ENCODE results near the gene MUSTN1.

The MUSTN1 gene

GRCh38 chr3:52830535-52831258 is 4.1 kb downstream of the MUSTN1 start, which contains the start of gene ITIH4:
Gene ITIH4 (minus strand): TSS chr3:52830672. CDS start chr3:52830642, 30 bp downstream.
- Histone ChIP-seq H3F3A (ENCODE audit: insufficient read depth, low read length) (no peaks in the 10 kb centered on the region), H3K4me3 (ENCODE audit: low read depth, low read length, poor library complexity, severe bottlenecking) (no peak within 1 kb of the TSS), H3K9ac (ENCODE audit: low read length) (no peak within 1 kb of the TSS), H3K27me3 (ENCODE audit: insufficient read depth, low read length) (no peaks in the 10 kb centered on the region), H2AFZ (ENCODE audit: low read length) (no peak within 1 kb of the TSS), H3K4me1 (ENCODE audit: insufficient read depth, low read length, severe bottlenecking) (no peaks in the 10 kb centered on the region), H3K27ac (ENCODE audit: low read depth, low read length, poor library complexity, severe bottlenecking) (no peak within 1 kb of the TSS), H3K4me2 (ENCODE audit: low read length) (no peak within 1 kb of the TSS), H3K36me3 (ENCODE audit: insufficient read depth, low read length) (no peaks in the 10 kb centered on the region), H3K79me2 (ENCODE audit: insufficient read depth, low read length) (no peaks in the 10 kb centered on the region), H4K20me1 (ENCODE audit: insufficient read depth, low read length) (no peaks in the 10 kb centered on the region), H3K9me2 (ENCODE audit: low read depth, low read length) (no peaks in the 10 kb centered on the region), H3K9me3 (ENCODE audit: low read length) (no peaks in the 10 kb centered on the region)
- no peak for TF ChIP-seq CTCF (IDR thresholded peaks at IDR 0.05; ENCODE audit: low read length)
- TF ChIP-seq EZH2 (IDR thresholded peaks at IDR 0.05; ENCODE audit: borderline replicate concordance, low read length), result no peak

- H3K4me1 ChIP-seq (ENCODE audit: insufficient read depth, low read length, severe bottlenecking), result no peaks in the 10 kb centered on the region
- no peak overlapping the region for H3K9ac ChIP-seq (ENCODE audit: low read length)
- no peak overlapping the region for H3K4me3 ChIP-seq (ENCODE audit: low read depth, low read length, poor library complexity, severe bottlenecking)
- no peaks in the 10 kb centered on the region for H3K9me3 ChIP-seq (ENCODE audit: low read length)
- H3K9me2 ChIP-seq (ENCODE audit: low read depth, low read length), result no peaks in the 10 kb centered on the region
- H3K27ac ChIP-seq (ENCODE audit: low read depth, low read length, poor library complexity, severe bottlenecking), result no peak overlapping the region
- no peak for TF ChIP-seq EZH2 (IDR thresholded peaks at IDR 0.05; ENCODE audit: borderline replicate concordance, low read length)
- no peak for TF ChIP-seq CTCF (IDR thresholded peaks at IDR 0.05; ENCODE audit: low read length)
- no peaks in the 10 kb centered on the region for H4K20me1 ChIP-seq (ENCODE audit: insufficient read depth, low read length)
- H3K27me3 ChIP-seq (ENCODE audit: insufficient read depth, low read length), result no peaks in the 10 kb centered on the region
- no peaks in the 10 kb centered on the region for H3F3A ChIP-seq (ENCODE audit: insufficient read depth, low read length)
- H3K36me3 ChIP-seq (ENCODE audit: insufficient read depth, low read length), result no peaks in the 10 kb centered on the region
- H2AFZ ChIP-seq (ENCODE audit: low read length), result no peak overlapping the region
- H3K79me2 ChIP-seq (ENCODE audit: insufficient read depth, low read length), result no peaks in the 10 kb centered on the region
- no peak overlapping the region for H3K4me2 ChIP-seq (ENCODE audit: low read length)
Measured at GRCh38 chr3:52829906-52830463, 4.8 kb downstream of the MUSTN1 start.

- Histone ChIP-seq H3K79me2 (ENCODE audit: insufficient read depth, low read length) (no peaks in the 10 kb centered on the region), H3K27ac (ENCODE audit: low read depth, low read length, poor library complexity, severe bottlenecking) (no peak overlapping the region), H3K9me2 (ENCODE audit: low read depth, low read length) (no peaks in the 10 kb centered on the region), H3K36me3 (ENCODE audit: insufficient read depth, low read length) (no peaks in the 10 kb centered on the region), H3K4me3 (ENCODE audit: low read depth, low read length, poor library complexity, severe bottlenecking) (no peak overlapping the region), H3K9ac (ENCODE audit: low read length) (no peak overlapping the region), H3K27me3 (ENCODE audit: insufficient read depth, low read length) (no peaks in the 10 kb centered on the region), H3K4me1 (ENCODE audit: insufficient read depth, low read length, severe bottlenecking) (no peaks in the 10 kb centered on the region), H4K20me1 (ENCODE audit: insufficient read depth, low read length) (no peaks in the 10 kb centered on the region), H2AFZ (ENCODE audit: low read length) (no peak overlapping the region), H3F3A (ENCODE audit: insufficient read depth, low read length) (no peaks in the 10 kb centered on the region), H3K9me3 (ENCODE audit: low read length) (no peaks in the 10 kb centered on the region), H3K4me2 (ENCODE audit: low read length) (no peak overlapping the region)
- TF ChIP-seq EZH2 (IDR thresholded peaks at IDR 0.05; ENCODE audit: borderline replicate concordance, low read length) (no peak), CTCF (IDR thresholded peaks at IDR 0.05; ENCODE audit: low read length) (no peak)
Measured at GRCh38 chr3:52829482-52829881, 5.3 kb downstream of the MUSTN1 start.
